Osteoblast (primary cell): ENCODE results near the gene SOX15. TPM values are rescaled to one million over a fixed set of nuclear protein-coding genes. Genes with fewer than 3 reads are reported as not detected.

Source experiments
- DNase-seq: peaks from one replicate; pipeline ENCODE4 v3.0.0; 2011; ENCODE audit warnings: low spot score, mixed read lengths; ENCODE audit not compliant: insufficient read length; ENCODE audit errors: missing footprints
- H2AFZ ChIP-seq: 2 replicates; pipeline ENCODE4 v1.6.0; 2011; ENCODE audit warnings: mild to moderate bottlenecking, low read length
- H3K27ac ChIP-seq: 2 replicates; pipeline ENCODE4 v1.5.1; 2011; ENCODE audit warnings: mild to moderate bottlenecking, low read depth, low read length, moderate library complexity
- H3K27me3 ChIP-seq: 2 replicates; pipeline ENCODE4 v1.6.0; 2012; ENCODE audit warnings: mild to moderate bottlenecking, control low read depth, inconsistent platforms, low read length, moderate library complexity; ENCODE audit not compliant: insufficient read depth
- H3K36me3 ChIP-seq: 2 replicates; pipeline ENCODE4 v1.5.1; 2011; ENCODE audit warnings: mild to moderate bottlenecking, low read length, control low read depth, moderate library complexity; ENCODE audit not compliant: insufficient read depth
- H3K4me1 ChIP-seq: 2 replicates; pipeline ENCODE4 v1.5.1; 2011; ENCODE audit warnings: mild to moderate bottlenecking, low read length, control low read depth, moderate library complexity; ENCODE audit not compliant: insufficient read depth
- H3K4me2 ChIP-seq: 2 replicates; pipeline ENCODE4 v1.6.0; 2011; ENCODE audit warnings: mild to moderate bottlenecking, low read length; ENCODE audit not compliant: insufficient read depth
- H3K4me3 ChIP-seq: fragments of 200-600 bp; sonication (generic); 3 replicates; pipeline ENCODE4 v1.5.1; 2012; ENCODE audit warnings: mild to moderate bottlenecking, low read length, inconsistent platforms; ENCODE audit not compliant: insufficient read depth
- H3K79me2 ChIP-seq: 2 replicates; pipeline ENCODE4 v1.6.0; 2012; ENCODE audit warnings: mild to moderate bottlenecking, low read length, control low read depth, inconsistent platforms; ENCODE audit not compliant: insufficient read depth
- H3K9me3 ChIP-seq: 2 replicates; pipeline ENCODE4 v1.5.1; 2011; ENCODE audit warnings: low read depth, low read length, control low read depth
- H4K20me1 ChIP-seq: 2 replicates; pipeline ENCODE4 v1.6.0; 2012; ENCODE audit warnings: mild to moderate bottlenecking, low read length, control low read depth; ENCODE audit not compliant: insufficient read depth
- CTCF ChIP-seq: IDR thresholded peaks from 2 replicates; pipeline ENCODE4 v1.5.1; 2011; ENCODE audit warnings: mild to moderate bottlenecking, low read depth, low read length, moderate library complexity; ENCODE audit errors: extremely low read depth
- total RNA-seq: library from RNA; depleted of rRNA; stranded (reverse); fragments of >200 nt; gene quantifications from 2 replicates; pipeline ENCODE4 v1.2.3, GENCODE V29; 2012

The SOX15 gene
- total RNA-seq, 1 donor: 0.72 TPM

- TF ChIP-seq CTCF: peak; percentile 46
- peak; percentile 100 for DNase-seq
- H2AFZ ChIP-seq: peak within 1 kb of the TSS; percentile 96
- peaks cover 23% of the 10 kb centered on the region for H3K4me1 ChIP-seq
- peaks cover 36% of the 10 kb centered on the region for H4K20me1 ChIP-seq
- H3K79me2 ChIP-seq: peaks cover 44% of the 10 kb centered on the region
- H3K4me2 ChIP-seq: peak within 1 kb of the TSS; percentile 94
- peak within 1 kb of the TSS; percentile 71 for H3K27ac ChIP-seq
- H3K4me3 ChIP-seq: peak within 1 kb of the TSS; percentile 92
- H3K9me3 ChIP-seq: no peaks in the 10 kb centered on the region
- peaks cover 13% of the 10 kb centered on the region for H3K36me3 ChIP-seq
- no peaks in the 10 kb centered on the region for H3K27me3 ChIP-seq
These were observed 24.8 kb upstream of the SOX15 start, which contains the start of gene FXR2 for GRCh38 chr17:7614425-7615264. TSS of gene FXR2 (minus strand) at chr17:7614897. CDS start at chr17:7614532, 365 bp downstream.

- H3K4me1 ChIP-seq: peaks cover 23% of the 10 kb centered on the region
- peak; percentile 73 for DNase-seq
- peak overlapping the region; percentile 67 for H3K27ac ChIP-seq
- H3K79me2 ChIP-seq: peaks cover 52% of the 10 kb centered on the region
- no peak for TF ChIP-seq CTCF
- peak overlapping the region; percentile 26 for H2AFZ ChIP-seq
- H3K36me3 ChIP-seq: peaks cover 17% of the 10 kb centered on the region
- peaks cover 42% of the 10 kb centered on the region for H4K20me1 ChIP-seq
- peak overlapping the region; percentile 80 for H3K4me2 ChIP-seq
- H3K9me3 ChIP-seq: no peaks in the 10 kb centered on the region
- peak overlapping the region; percentile 92 for H3K4me3 ChIP-seq
- no peaks in the 10 kb centered on the region for H3K27me3 ChIP-seq
These were observed 24.0 kb upstream of the SOX15 start for GRCh38 chr17:7613769-7614424.

GRCh38 chr17:7612294-7612640, 22.4 kb upstream of the SOX15 start:
- peaks cover 23% of the 10 kb centered on the region for H3K4me1 ChIP-seq
- peaks cover 68% of the 10 kb centered on the region for H3K79me2 ChIP-seq
- peak; percentile 73 for DNase-seq
- H3K36me3 ChIP-seq: peaks cover 22% of the 10 kb centered on the region
- H2AFZ ChIP-seq: no peak overlapping the region
- no peak for TF ChIP-seq CTCF
- peaks cover 46% of the 10 kb centered on the region for H4K20me1 ChIP-seq
- H3K4me2 ChIP-seq: peak overlapping the region; percentile 62
- H3K9me3 ChIP-seq: no peaks in the 10 kb centered on the region
- peak overlapping the region; percentile 39 for H3K27ac ChIP-seq
- H3K4me3 ChIP-seq: peak overlapping the region; percentile 45
- H3K27me3 ChIP-seq: no peaks in the 10 kb centered on the region
